ENCODE data around the gene BLVRB.
"Not testable (repeated sequence)": the region's sequence is repeated elsewhere in the genome, so short reads cannot be mapped to it uniquely, and the experiment has no call there.

The BLVRB gene

GRCh38 chr19:40438284-40438683 is 27.3 kb downstream of the BLVRB start:
- no peak for DNase-seq (ENCODE audit: low read depth in 1 of 2, low spot score in 1 of 2)
- H3K4me3 ChIP-seq (replicated peaks; ENCODE audit: insufficient read depth, low read length) = no peak overlapping the region
- H3K27me3 ChIP-seq (ENCODE audit: insufficient read depth, poor library complexity, severe bottlenecking) = no peaks in the 10 kb centered on the region
- H3K27ac ChIP-seq (replicated peaks) = no peak overlapping the region
- TF ChIP-seq REST (IDR thresholded peaks at IDR 0.05; ENCODE audit: insufficient replicate concordance, low read depth) = no peak
- no peak for TF ChIP-seq GABPA (IDR thresholded peaks at IDR 0.05; ENCODE audit: low read depth)
- TF ChIP-seq POLR2AphosphoS5 (IDR thresholded peaks at IDR 0.05; ENCODE audit: low read depth) = no peak
- TF ChIP-seq CTCF (IDR thresholded peaks at IDR 0.05; ENCODE audit: insufficient read depth, low read length) = no peak
- no peak for TF ChIP-seq SPI1 (IDR thresholded peaks at IDR 0.05; ENCODE audit: borderline replicate concordance, low read depth)

GRCh38 chr19:40433391-40434216 is 31.9 kb downstream of the BLVRB start:
- Histone ChIP-seq H3K27ac (replicated peaks) (no peak overlapping the region), H3K4me3 (replicated peaks; ENCODE audit: insufficient read depth, low read length) (peak overlapping the region; percentile 19), H3K27me3 (ENCODE audit: insufficient read depth, poor library complexity, severe bottlenecking) (no peaks in the 10 kb centered on the region)
- DNase-seq (ENCODE audit: low read depth in 1 of 2, low spot score in 1 of 2) = peak in 1 of 2 experiments; percentile 38
- TF ChIP-seq REST (IDR thresholded peaks at IDR 0.05; ENCODE audit: insufficient replicate concordance, low read depth) = no peak
- no peak for TF ChIP-seq GABPA (IDR thresholded peaks at IDR 0.05; ENCODE audit: low read depth)
- no peak for TF ChIP-seq CTCF (IDR thresholded peaks at IDR 0.05; ENCODE audit: insufficient read depth, low read length)
- no peak for TF ChIP-seq SPI1 (IDR thresholded peaks at IDR 0.05; ENCODE audit: borderline replicate concordance, low read depth)
- no peak for TF ChIP-seq POLR2AphosphoS5 (IDR thresholded peaks at IDR 0.05; ENCODE audit: low read depth)

- not testable (repeated sequence) for H3K27me3 ChIP-seq (ENCODE audit: insufficient read depth, poor library complexity, severe bottlenecking); H3K4me3 ChIP-seq (replicated peaks; ENCODE audit: insufficient read depth, low read length); DNase-seq (ENCODE audit: low read depth in 1 of 2, low spot score in 1 of 2); H3K27ac ChIP-seq (replicated peaks)
These were observed 32.8 kb downstream of the BLVRB start for GRCh38 chr19:40432760-40433159.

GRCh38 chr19:40431698-40432097 is 33.8 kb downstream of the BLVRB start:
- no peak for TF ChIP-seq CTCF (IDR thresholded peaks at IDR 0.05; ENCODE audit: insufficient read depth, low read length)
- TF ChIP-seq REST (IDR thresholded peaks at IDR 0.05; ENCODE audit: insufficient replicate concordance, low read depth) = no peak
- TF ChIP-seq SPI1 (IDR thresholded peaks at IDR 0.05; ENCODE audit: borderline replicate concordance, low read depth) = no peak
- no peak for TF ChIP-seq POLR2AphosphoS5 (IDR thresholded peaks at IDR 0.05; ENCODE audit: low read depth)
- TF ChIP-seq GABPA (IDR thresholded peaks at IDR 0.05; ENCODE audit: low read depth) = no peak

GRCh38 chr19:40430242-40430641 is 35.3 kb downstream of the BLVRB start:
- not testable (repeated sequence) for H3K27me3 ChIP-seq (ENCODE audit: insufficient read depth, poor library complexity, severe bottlenecking); H3K4me3 ChIP-seq (replicated peaks; ENCODE audit: insufficient read depth, low read length); DNase-seq (ENCODE audit: low read depth in 1 of 2, low spot score in 1 of 2); H3K27ac ChIP-seq (replicated peaks)

More at GRCh38 chr19:40431698-40432097, 33.8 kb downstream of the BLVRB start:
- H3K4me3 ChIP-seq (replicated peaks; ENCODE audit: insufficient read depth, low read length) = no peak overlapping the region
- H3K27me3 ChIP-seq (ENCODE audit: insufficient read depth, poor library complexity, severe bottlenecking) = no peaks in the 10 kb centered on the region
- no peak overlapping the region for H3K27ac ChIP-seq (replicated peaks)
- no peak for DNase-seq (ENCODE audit: low read depth in 1 of 2, low spot score in 1 of 2)
